Left hindlimb (tissue), 1 donor: ENCODE data around the gene PCDHGB5.
"Not testable (repeated sequence)": the region's sequence is repeated elsewhere in the genome, so short reads cannot be mapped to it uniquely, and the experiment has no call there.

ENCODE experiments used
- DNase-seq: peaks from one replicate; pipeline ENCODE4 v3.0.0-alpha.2; 2018

The PCDHGB5 gene

DNA sequence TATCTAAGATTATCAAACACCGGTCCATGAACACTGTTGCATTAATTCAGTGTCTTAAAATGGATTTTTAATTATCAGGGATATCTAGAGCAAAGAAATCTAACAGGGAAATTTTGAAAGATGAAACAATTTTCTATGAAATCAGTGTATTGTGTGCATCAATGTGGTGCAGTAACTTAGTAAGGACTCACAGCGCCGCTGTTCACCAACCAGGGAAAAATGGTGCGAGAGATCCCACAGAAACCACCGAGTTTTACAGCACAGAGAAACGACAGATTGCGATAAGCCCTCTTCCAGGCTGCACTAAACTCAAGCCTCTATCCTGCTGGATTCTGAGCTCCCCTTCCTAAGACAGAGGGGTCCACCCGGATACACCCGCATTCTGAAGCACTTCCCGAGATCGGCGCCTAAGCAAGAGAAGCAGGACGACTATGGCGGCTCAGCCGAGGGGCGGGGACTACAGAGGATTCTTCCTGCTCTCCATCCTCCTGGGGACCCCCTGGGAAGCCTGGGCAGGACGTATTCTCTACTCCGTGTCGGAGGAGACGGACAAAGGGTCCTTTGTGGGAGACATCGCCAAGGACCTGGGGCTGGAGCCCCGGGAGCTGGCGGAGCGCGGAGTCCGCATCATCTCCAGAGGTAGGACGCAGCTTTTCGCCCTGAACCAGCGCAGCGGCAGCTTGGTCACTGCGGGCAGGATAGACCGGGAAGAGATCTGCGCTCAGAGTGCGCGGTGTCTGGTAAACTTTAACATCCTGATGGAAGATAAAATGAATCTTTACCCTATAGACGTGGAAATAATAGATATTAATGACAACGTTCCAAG lies 15.1 kb upstream of the PCDHGB5 start, which contains the start of gene PCDHGA7:
Gene PCDHGA7, plus strand, starts transcription at position 274 of the 826 bp plus-strand sequence. Its CDS starts 158 bp downstream, at position 432.
- DNase-seq: no peak

DNA sequence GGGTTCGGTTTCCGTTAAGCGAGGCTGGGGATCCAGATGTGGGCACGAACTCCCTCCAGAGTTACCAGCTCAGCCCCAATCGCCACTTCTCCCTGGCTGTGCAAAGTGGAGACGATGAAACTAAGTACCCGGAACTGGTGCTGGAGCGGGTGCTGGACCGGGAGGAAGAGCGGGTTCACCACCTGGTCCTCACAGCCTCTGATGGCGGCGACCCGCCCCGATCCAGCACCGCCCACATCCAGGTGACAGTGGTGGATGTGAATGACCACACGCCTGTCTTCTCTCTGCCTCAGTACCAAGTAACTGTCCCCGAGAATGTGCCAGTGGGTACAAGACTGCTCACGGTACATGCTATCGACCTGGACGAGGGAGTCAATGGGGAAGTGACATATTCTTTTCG lies 14.4 kb upstream of the PCDHGB5 start:
- no peak for DNase-seq

DNA sequence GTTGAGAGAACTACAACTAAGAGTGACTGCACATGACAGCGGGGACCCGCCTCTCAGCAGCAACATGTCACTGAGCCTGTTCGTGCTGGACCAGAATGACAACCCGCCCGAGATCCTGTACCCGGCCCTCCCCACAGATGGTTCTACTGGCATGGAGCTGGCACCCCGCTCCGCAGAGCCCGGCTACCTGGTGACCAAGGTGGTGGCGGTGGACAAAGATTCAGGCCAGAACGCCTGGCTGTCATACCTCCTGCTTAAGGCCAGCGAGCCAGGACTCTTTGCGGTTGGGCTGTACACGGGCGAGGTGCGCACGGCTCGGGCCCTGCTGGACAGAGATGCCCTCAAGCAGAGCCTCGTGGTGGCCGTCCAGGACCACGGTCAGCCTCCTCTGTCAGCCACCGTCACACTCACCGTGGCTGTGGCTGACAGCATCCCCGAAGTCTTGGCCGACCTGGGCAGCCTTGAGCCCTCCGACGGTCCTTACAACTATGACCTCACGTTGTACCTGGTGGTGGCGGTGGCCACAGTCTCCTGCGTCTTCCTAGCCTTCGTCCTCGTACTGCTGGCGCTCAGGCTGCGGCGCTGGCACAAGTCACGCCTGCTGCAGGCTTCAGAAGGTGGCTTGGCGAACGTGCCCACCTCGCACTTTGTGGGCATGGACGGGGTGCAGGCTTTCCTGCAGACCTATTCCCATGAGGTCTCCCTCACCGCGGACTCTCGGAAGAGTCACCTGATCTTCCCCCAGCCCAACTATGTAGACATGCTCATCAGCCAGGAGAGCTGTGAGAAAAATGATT lies 13.1 kb upstream of the PCDHGB5 start:
- DNase-seq: no peak

DNA sequence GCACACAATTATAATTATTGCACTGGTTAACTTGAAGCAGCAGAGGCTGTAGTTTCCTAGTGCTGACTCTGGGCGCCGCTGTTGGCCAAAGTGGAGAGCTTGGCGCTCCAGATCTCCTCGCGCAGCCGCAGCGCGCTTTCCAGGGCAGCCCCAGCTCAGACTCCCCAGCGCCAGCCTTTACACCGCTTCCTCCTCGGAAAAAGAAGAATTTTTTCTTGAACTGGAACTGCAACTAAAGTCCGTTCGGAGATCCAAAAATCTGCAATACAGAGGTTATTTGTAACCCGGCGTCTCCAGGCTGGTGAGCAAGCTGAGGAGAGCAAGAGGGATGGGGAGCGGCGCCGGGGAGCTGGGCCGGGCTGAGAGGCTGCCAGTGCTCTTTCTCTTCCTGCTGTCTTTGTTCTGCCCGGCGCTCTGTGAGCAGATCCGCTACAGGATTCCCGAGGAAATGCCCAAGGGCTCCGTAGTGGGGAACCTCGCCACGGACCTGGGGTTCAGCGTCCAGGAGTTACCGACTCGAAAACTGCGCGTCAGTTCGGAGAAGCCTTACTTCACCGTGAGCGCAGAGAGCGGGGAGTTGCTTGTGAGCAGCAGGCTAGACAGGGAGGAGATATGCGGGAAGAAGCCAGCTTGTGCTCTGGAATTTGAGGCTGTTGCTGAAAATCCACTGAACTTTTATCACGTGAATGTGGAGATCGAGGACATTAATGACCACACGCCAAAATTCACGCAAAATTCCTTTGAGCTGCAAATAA lies 10.0 kb upstream of the PCDHGB5 start, which contains the start of gene PCDHGB4:
Gene PCDHGB4, plus strand, starts transcription at position 142 of the 755 bp plus-strand sequence. Its CDS starts 187 bp downstream, at position 329.
- not testable (repeated sequence) for DNase-seq

- DNase-seq: no peak
Measured at GRCh38 chr5:141388661-141389060, 9.1 kb upstream of the PCDHGB5 start.

GRCh38 chr5:141389153-141390042 lies 8.3 kb upstream of the PCDHGB5 start:
- no peak for DNase-seq

- DNase-seq: no peak
Measured at GRCh38 chr5:141392429-141393198, 5.1 kb upstream of the PCDHGB5 start, which contains the start of gene PCDHGA8. Gene PCDHGA8, plus strand, starts transcription at chr5:141392633. Its CDS starts 181 bp downstream, at chr5:141392814.

GRCh38 chr5:141393267-141393666 lies 4.5 kb upstream of the PCDHGB5 start:
- DNase-seq: no peak

GRCh38 chr5:141394401-141395187 lies 3.2 kb upstream of the PCDHGB5 start:
- not testable (repeated sequence) for DNase-seq

DNA sequence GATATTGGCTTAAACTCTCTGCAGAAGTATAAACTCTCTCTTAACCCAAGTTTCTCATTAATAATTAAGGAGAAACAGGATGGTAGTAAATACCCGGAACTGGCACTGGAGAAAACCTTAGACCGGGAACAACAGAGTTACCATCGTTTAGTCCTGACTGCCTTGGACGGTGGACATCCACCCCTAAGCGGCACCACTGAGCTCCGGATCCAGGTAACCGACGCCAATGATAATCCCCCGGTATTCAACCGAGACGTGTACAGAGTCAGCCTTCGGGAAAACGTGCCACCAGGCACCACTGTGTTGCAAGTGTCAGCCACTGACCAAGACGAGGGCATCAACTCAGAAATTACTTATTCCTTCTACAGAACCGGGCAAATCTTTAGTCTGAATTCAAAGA lies 861 bp downstream of the PCDHGB5 start:
- no peak for DNase-seq

GRCh38 chr5:141399555-141400258 lies 2.0 kb downstream of the PCDHGB5 start:
- DNase-seq: no peak

DNA sequence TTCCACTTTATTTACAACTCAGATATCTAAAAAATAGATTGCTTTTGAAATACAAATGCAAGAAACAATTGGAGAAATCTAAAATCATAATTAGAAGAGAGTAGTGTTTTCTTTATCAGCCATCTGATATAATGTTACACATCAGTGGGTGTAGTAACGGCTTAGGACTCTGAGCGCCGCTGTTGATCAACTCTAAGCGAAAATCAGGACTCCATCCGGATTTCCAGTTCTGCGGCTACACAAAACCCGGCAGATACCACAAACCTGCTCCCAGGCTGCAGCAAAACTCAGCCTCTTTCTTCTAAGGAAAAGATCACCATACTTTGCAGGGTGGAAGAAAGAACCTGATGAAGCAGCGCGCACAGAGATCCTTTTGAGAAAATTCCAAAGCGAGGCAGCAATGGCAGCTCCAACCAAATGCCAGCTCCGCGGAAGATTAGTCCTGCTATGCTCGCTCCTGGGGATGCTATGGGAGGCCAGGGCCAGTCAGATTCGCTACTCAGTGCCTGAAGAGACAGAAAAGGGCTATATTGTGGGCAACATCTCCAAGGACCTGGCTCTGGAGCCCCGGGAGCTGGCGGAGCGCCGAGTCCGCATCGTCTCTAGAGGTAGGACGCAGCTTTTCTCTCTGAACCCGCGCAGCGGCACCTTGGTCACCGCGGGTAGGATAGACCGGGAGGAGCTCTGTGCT lies 5.0 kb downstream of the PCDHGB5 start, which contains the start of gene PCDHGA9:
Gene PCDHGA9, plus strand, starts transcription at position 226 of the 691 bp plus-strand sequence. Its CDS starts 175 bp downstream, at position 401.
- peak; percentile 25 for DNase-seq

DNA sequence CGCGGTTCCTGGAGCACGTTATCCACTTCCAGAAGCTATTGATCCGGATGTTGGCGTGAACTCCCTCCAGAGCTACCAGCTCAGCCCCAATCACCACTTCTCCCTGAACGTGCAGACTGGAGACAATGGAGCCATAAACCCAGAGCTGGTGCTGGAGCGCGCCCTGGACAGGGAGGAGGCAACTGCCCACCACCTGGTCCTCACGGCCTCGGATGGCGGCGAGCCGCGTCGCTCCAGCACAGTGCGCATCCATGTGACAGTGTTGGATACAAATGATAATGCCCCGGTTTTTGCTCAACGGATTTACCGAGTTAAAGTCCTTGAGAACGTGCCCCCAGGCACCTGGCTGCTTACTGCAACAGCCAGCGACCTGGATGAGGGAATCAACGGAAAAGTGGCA lies 5.6 kb downstream of the PCDHGB5 start:
- no peak for DNase-seq

GRCh38 chr5:141407790-141408505 lies 10.2 kb downstream of the PCDHGB5 start, which contains the start of gene PCDHGB6:
Gene PCDHGB6, plus strand, starts transcription at chr5:141408021. Its CDS starts 182 bp downstream, at chr5:141408203.
- not testable (repeated sequence) for DNase-seq

DNA sequence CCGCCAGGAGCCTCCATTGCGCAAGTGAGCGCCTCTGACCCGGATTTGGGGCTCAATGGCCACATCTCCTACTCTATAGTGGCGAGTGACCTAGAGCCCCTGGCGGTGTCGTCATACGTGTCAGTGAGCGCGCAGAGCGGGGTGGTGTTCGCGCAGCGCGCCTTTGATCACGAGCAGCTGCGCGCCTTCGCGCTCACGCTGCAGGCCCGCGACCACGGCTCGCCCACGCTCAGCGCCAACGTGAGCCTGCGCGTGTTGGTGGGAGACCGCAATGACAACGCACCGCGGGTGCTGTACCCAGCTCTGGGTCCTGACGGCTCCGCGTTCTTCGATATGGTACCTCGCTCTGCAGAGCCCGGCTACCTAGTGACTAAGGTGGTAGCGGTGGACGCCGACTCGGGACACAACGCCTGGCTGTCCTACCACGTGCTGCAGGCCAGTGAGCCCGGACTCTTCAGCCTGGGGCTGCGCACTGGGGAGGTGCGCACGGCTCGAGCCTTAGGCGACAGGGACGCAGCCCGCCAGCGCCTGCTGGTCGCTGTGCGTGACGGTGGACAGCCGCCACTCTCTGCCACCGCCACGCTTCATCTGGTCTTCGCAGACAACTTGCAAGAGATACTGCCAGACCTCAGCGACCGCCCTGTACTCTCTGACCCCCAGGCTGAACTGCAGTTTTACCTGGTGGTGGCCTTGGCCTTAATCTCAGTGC lies 12.0 kb downstream of the PCDHGB5 start:
- no peak for DNase-seq

DNA sequence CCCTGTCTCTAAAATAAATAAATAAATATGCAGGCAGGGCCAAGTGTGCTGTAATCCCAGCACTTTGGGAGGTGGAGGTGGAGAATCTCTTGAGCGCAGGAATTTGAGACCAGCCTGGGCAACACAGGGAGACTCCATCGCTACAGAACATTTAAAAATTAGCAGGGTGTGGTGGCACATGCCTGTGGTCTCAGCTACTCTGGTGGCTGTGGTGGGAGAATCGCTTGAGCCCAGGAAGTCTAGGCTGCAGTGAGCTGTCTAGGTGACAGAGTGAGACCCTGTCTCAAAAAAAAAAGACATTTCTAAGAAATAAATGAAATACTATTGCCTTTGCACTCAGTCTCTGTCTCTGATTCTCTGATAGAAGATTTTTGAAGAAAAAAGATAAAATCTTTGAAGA lies 13.8 kb downstream of the PCDHGB5 start:
- no peak for DNase-seq
